ENCODE data around the gene MANEA. TPM values are rescaled to one million over a fixed set of nuclear protein-coding genes. Genes with fewer than 3 reads are reported as not detected.
A peak's percentile ranks its signal among the peaks of the same experiment; 100 is the strongest.

Gene MANEA
- total RNA-seq, 1 experiment from 2014 or later: 5.9 TPM

DNA sequence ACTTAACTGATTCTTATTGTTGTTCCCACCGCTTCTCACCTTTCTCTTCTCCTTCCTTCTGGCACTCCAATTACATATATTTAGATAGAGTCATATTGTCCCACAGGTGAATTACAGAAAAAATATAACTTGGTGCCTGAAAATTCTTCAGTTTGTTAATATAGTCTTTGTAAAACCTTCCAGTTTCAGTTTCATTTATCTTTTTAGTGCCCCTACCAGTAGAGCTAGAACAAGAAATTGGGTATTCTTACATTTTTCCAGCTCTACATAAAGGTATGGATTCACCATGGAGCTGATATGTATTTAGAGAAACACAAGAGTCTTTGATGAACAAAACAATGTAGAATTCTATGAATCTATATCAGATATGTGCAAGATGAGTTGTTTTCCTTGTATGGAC lies 10.7 kb downstream of the MANEA start:
- DNase-seq (ENCODE audit: low read depth): no peak

DNA sequence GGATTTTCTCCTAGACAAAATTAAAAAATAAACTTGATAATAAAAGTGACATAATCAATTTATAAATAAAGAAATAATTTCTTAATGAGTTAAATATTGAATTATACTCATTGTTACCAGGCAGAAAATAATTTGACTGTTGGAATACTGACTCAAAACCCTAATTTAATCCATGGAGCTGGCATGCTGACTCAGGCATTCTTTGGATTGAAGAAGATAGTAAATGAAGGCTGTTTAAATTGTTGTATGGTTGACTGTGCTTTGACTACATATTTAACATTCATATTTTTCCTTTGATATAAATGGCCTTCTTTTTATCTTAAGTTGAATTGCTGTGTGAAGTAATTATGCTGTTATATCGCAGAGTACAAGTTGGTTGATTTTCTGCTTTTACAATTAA lies 11.7 kb downstream of the MANEA start:
- DNase-seq (ENCODE audit: low read depth): no peak

DNA sequence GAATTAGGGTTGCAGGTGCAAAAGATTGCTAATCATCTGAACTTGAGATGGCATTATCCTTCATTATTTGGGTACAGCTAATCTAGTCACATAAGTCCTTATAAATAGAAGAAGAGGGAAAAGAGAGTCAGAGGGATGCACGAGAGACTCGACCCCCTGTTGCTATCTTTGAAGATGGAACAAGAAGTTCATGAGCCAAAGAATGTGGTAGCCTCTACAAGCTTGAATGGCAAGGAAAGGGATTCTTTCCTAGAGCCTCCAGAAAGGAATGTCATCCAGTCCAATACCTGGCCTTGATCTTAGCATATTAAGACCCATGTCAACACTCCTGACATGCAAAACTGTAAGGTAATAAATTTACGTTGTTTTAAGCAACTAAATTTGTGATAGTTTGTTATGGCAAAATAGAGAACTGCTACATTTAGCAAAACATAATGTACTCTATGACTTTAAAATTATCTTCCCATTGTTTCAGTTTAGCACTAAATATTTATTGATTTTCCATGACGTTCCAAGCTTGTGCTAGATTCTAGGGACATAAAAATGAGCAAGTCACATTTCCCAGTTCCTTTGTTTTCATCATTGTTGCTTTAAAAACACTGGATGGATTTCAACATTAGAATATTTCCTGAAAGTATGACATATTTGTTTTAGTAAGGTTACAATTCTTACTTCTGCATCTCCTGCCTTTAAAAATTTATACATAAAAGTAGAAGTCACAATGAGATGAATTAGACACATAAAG lies 12.7 kb downstream of the MANEA start:
- DNase-seq (ENCODE audit: low read depth): no peak

DNA sequence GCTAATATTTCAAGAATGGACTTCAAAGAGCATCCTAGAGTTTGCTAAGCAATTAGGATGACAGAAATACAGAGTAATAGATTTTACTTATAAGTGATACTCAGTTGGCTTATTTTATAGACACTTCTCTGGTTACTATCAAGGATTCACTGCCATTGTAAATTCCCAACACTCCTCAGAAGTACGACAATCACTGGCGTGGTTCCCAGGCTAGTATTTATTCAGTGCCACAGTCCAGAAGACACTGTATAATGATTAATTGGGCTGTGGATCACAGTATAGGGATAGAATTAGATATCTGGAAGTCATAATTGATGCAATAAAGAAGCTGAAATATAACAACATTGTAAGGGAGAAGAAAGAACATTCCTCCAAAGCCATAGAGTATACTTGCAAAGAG lies 15.7 kb downstream of the MANEA start:
- peak; percentile 6 for DNase-seq (ENCODE audit: low read depth)

DNA sequence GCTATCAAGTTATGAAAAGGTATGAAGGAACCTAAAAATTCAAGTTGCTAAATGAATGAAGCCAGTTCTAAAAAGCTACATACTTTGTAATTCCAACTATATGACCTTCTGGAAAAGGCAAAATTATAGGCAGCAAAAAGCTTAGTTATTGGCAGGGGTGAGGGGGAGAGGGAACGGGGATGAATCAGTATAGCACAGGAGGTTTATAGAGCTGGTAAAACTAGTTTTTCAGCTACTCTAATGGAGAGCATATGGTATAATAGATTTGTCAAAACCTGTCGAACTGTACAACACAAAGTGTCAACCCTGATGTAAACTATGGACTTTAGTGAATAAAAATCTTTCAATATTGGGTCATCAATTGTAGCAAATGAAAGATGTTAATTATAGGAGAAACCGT lies 18.7 kb downstream of the MANEA start:
- no peak for DNase-seq (ENCODE audit: low read depth)

DNA sequence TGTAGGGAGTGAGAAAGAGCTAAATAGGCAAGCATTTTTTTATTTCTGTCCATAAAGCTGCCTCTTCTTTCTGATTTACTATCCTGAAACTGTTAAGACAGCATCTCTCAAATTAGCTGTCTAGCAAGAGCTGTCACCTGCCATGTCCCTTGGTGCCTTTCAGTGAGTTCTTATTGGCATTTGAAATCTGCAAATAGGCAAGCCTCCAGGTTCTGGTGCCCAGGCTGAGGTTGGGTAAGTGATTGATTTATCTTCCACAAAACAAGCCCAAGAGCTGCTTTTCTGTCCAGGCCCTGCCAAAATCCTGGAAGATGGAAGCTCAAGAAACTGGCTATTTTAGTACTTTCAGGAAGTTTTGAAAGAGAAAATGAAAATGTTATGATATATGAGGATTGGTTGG lies 22.4 kb downstream of the MANEA start:
- DNase-seq (ENCODE audit: low read depth): no peak

DNA sequence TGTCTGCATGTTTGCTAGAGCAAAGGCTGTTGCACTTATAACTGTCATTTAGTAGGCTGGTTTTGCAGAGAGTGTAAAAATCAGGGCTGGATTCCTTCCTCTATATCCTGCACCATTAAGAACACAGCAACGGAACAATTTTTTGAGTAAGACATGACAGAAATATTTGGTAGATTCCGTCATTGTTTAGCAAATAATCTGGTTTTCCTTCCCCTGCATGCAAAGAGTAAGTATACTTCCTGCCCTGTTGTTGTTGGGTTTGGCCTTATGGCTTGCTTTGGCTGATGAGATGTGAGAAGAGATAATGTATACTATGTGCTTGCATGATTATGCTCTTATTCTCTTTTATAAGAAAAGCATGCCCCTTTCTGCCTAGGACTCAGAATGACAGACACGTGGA lies 23.8 kb downstream of the MANEA start:
- no peak for DNase-seq (ENCODE audit: low read depth)

DNA sequence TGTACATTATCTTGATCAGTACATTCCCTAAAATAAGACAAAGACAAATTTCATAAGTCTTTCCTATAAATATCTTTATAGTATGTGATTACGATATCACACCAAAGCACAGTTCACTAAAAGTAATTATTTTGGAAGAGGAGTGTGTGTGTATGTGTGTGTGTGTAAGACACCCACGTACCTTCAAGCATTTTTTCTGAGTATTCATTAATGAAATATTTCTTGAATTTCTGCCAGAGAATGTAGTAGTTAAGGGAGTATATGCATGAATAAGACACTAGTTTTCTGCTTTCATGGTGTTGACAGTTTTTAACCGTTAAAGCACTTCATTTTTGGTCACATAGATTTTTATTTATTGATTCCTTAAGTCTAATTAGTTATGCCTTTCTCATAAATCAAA lies 36.8 kb downstream of the MANEA start:
- DNase-seq (ENCODE audit: low read depth): no peak

DNA sequence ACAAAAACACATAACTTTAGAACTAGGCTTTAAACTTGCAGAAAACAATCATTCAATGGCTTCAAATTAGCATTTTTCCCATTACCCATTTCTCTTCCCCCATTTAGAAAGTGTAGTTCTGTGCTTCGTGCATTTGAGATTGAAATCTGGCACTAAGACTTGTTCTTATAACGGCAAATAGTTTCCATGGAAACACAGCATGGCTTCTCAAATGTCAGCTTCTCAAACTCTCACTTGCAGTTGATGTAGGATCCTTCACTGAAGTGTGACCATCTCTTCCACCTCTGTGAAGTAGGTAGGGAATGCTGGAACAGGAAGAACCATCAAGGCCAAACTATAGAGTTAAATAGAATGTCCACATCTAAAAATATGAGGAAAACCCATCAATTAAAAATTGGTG lies 52.2 kb downstream of the MANEA start:
- no peak for DNase-seq (ENCODE audit: low read depth)

DNA sequence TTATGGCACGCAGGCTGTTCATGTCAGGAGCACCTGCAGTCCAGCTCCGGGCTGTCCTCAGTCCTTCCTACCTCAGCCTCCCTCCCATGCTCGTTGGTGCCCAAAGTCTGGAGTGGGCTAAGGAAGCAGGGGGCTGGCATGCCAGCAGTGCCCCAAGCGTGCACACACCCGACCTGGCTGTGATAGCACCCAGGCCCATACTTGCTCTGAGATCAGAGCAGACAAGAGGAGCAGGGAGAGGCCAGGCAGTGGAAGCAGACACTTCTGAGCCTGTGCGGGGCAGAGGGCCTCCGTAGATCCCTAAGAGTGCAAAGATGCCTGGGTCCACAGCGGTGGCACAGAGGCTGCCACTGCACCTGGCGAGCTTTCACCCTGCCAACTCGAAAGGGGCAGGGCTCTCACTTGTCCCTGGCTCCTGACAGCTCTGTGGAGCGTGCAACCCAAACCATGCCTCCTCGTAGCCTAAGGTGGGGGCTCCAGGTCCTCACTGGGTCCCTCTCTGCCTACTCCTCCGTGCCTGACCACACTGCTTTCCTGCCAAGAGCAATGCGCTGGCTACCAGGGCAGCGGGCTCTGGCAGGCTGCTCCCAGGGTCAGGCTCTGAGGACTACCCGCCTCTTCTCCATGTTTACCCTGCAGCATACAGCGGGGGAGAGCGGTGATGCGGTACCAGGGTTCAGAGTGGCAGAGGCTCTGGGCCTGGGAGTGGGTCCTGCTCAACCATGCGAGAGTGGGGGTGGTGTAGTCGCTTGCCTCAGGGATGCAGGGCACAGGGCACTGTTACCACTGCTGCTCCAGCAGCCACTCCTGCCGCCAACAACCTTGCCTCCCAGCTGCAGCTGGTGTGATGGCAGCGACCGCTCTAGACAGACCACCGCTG lies 59.5 kb downstream of the MANEA start:
- DNase-seq (ENCODE audit: low read depth): no peak

DNA sequence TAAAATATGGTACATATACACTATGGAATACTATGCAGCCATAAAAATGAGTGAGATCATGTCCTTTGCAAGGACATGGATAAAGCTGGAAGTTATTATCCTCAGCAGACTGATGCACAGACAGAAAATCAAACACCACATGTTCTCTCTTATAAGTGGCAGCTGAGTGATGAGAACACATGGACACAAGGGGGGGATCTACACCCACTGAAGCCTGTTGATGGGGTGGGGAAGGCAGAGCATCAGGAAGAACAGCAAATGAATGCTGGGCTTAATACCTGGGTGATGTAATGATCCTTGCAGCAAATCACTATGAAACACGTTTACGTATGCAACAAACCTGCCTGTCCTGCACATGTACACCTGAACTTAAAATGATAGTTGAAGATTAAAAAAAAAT lies 71.3 kb downstream of the MANEA start:
- DNase-seq (ENCODE audit: low read depth): no peak

DNA sequence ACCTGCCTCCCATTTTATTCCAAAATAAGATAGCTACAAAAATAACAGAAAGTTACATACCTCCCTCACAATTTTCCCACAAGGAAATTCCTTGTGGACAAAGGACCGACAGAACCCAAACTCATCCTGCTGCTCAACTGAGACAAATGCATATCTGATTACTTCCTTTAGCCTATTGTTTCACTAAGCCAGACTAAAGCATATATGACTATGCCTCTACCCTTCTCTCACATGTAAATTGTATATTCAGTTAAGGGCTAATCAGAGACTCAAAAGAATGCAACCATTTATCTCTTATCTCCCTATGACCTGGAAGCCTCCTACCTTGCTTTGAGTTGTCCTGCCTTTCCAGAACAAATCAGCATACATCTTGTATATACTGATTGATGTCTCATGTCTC lies 72.1 kb downstream of the MANEA start:
- DNase-seq (ENCODE audit: low read depth): no peak

DNA sequence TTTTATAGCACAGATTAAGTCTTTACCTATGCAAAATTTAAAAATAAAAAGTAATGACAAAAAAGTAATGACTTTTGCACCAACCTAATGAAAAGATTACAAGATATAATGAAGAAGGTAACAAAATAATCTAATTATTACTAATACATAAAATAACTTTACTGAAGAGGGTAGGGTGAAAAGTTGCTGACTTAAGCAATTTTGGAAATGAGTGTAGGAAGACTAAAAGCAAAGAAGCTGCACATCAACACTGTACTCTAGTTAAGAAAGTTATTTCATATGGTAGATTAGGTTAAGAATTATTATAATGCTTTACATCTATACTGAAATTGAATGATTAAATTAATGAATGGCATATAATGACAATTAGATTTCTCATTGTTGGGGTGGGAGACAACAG lies 76.8 kb downstream of the MANEA start:
- no peak for DNase-seq (ENCODE audit: low read depth)

DNA sequence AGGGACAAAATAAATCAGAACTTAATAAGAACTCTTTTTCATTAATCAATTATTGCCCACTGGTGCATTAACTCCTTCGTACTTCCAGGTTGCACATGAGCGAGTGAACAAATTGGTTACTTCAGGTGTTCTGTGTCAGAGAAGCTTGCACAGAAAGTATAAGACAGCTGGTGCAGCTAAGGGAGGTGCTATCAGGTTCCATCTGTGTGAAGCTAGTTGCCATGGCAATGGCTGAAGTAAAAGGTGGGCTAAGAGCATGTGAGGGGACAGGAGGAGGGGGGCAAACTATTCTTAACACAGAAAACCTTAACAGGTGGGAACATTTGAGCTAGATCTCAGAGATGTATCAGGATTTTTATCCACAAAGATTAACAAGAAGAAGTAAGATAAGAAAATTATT lies 81.6 kb downstream of the MANEA start:
- no peak for DNase-seq (ENCODE audit: low read depth)
